Liver (tissue), 3 donors: Measurements from ENCODE around the gene PDRG1.

Source experiments
- HNF4G ChIP-seq: IDR thresholded peaks from 2 replicates; pipeline ENCODE4 v1.6.1; 2016; ENCODE audit warnings: antibody characterized with exemption
- NR2F2 ChIP-seq: IDR thresholded peaks from 2 replicates; pipeline ENCODE4 v1.6.1; 2016; ENCODE audit warnings: antibody characterized with exemption
- RXRA ChIP-seq, 2 donors: IDR thresholded peaks; 2 replicates each; pipeline ENCODE4 v1.6.1; 2017 to 2018; ENCODE audit warnings: antibody characterized with exemption in 2 of 2, mild to moderate bottlenecking in 1 of 2
- YY1 ChIP-seq: IDR thresholded peaks from 2 replicates; pipeline ENCODE4 v1.6.1; 2016; ENCODE audit warnings: antibody characterized with exemption, mild to moderate bottlenecking
- TF ChIP-seq, protein P1 (sequence below): fragments of 150-350 bp; IDR thresholded peaks from 2 replicates; pipeline ENCODE4 v1.5.1; 2017; ENCODE audit warnings: improper control_type of control experiment, low read depth, low read length; ENCODE audit not compliant: missing input control
- TF ChIP-seq, protein P2 (sequence below): IDR thresholded peaks from 2 replicates; pipeline ENCODE4 v1.6.1; 2016; ENCODE audit warnings: antibody characterized with exemption, mild to moderate bottlenecking
- donor health status: healthy.
- donor health status: healthy.

DNA sequence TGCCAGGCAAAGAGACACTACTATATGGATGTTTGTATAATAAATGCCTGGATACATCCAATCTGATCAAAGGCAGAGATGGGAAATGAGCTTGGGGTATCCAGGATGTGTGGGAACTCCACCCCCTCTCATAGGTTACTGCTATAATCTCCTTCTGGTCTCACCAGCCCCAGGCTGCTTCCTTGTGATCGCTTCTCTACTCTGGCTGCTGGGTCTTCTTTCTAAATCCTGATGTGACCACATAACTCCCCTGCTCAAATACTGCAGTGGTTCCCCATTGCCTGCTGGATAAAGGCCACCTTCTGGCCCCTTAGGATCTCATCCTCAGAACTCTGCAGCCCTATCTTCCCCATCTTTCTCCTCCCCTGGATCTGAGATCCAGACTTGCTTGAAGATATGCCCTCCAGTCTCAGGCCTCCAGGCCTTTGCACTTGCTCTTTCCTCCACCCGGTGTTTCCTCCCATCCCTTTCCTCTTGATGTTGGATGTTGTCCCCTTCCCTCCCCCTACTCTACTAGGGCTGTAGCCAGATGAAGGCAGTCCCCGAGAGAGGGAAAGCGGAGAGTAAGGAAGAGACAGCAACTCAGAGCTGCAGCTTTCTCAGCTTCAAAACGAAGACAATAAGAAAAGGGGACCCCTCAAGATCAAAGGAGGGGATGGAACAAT, 15.3 kb upstream of the PDRG1 start:
- TF ChIP-seq NR2F2 (no peak), HNF4G (no peak), YY1 (no peak), RXRA (IDR thresholded peaks at IDR 0.05) (no peak)
- TF ChIP-seq, protein P1, sequence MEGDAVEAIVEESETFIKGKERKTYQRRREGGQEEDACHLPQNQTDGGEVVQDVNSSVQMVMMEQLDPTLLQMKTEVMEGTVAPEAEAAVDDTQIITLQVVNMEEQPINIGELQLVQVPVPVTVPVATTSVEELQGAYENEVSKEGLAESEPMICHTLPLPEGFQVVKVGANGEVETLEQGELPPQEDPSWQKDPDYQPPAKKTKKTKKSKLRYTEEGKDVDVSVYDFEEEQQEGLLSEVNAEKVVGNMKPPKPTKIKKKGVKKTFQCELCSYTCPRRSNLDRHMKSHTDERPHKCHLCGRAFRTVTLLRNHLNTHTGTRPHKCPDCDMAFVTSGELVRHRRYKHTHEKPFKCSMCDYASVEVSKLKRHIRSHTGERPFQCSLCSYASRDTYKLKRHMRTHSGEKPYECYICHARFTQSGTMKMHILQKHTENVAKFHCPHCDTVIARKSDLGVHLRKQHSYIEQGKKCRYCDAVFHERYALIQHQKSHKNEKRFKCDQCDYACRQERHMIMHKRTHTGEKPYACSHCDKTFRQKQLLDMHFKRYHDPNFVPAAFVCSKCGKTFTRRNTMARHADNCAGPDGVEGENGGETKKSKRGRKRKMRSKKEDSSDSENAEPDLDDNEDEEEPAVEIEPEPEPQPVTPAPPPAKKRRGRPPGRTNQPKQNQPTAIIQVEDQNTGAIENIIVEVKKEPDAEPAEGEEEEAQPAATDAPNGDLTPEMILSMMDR, result no peak
- TF ChIP-seq, protein P2, sequence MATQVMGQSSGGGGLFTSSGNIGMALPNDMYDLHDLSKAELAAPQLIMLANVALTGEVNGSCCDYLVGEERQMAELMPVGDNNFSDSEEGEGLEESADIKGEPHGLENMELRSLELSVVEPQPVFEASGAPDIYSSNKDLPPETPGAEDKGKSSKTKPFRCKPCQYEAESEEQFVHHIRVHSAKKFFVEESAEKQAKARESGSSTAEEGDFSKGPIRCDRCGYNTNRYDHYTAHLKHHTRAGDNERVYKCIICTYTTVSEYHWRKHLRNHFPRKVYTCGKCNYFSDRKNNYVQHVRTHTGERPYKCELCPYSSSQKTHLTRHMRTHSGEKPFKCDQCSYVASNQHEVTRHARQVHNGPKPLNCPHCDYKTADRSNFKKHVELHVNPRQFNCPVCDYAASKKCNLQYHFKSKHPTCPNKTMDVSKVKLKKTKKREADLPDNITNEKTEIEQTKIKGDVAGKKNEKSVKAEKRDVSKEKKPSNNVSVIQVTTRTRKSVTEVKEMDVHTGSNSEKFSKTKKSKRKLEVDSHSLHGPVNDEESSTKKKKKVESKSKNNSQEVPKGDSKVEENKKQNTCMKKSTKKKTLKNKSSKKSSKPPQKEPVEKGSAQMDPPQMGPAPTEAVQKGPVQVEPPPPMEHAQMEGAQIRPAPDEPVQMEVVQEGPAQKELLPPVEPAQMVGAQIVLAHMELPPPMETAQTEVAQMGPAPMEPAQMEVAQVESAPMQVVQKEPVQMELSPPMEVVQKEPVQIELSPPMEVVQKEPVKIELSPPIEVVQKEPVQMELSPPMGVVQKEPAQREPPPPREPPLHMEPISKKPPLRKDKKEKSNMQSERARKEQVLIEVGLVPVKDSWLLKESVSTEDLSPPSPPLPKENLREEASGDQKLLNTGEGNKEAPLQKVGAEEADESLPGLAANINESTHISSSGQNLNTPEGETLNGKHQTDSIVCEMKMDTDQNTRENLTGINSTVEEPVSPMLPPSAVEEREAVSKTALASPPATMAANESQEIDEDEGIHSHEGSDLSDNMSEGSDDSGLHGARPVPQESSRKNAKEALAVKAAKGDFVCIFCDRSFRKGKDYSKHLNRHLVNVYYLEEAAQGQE, result peak; percentile 21
